ENCODE data around the gene CASD1.

- TF ChIP-seq, protein P1, sequence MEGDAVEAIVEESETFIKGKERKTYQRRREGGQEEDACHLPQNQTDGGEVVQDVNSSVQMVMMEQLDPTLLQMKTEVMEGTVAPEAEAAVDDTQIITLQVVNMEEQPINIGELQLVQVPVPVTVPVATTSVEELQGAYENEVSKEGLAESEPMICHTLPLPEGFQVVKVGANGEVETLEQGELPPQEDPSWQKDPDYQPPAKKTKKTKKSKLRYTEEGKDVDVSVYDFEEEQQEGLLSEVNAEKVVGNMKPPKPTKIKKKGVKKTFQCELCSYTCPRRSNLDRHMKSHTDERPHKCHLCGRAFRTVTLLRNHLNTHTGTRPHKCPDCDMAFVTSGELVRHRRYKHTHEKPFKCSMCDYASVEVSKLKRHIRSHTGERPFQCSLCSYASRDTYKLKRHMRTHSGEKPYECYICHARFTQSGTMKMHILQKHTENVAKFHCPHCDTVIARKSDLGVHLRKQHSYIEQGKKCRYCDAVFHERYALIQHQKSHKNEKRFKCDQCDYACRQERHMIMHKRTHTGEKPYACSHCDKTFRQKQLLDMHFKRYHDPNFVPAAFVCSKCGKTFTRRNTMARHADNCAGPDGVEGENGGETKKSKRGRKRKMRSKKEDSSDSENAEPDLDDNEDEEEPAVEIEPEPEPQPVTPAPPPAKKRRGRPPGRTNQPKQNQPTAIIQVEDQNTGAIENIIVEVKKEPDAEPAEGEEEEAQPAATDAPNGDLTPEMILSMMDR (conservative IDR thresholded peaks at IDR 0.05; ENCODE audit: low read length), result no peak
- TF ChIP-seq EZH2phosphoT487 (IDR thresholded peaks at IDR 0.05; ENCODE audit: borderline replicate concordance, low read depth, low read length), result no peak
Observed at GRCh38 chr7:94481279-94481678, 28.3 kb upstream of the CASD1 start.
